ENCODE measurements around the gene INTS3.
A peak's percentile ranks its signal among the peaks of the same experiment; 100 is the strongest.

The INTS3 gene

GRCh38 chr1:153799016-153799415 lies 71.2 kb downstream of the INTS3 start:
- DNase-seq, result no peak

- no peak for DNase-seq
Observed at GRCh38 chr1:153799566-153800465, 72.0 kb downstream of the INTS3 start.

- DNase-seq, result no peak
Observed at GRCh38 chr1:153800516-153800915, 72.7 kb downstream of the INTS3 start.

- DNase-seq, result no peak
Observed at GRCh38 chr1:153801028-153801625, 73.3 kb downstream of the INTS3 start.

GRCh38 chr1:153801786-153802697 lies 74.2 kb downstream of the INTS3 start:
- no peak for DNase-seq

GRCh38 chr1:153803470-153804056 lies 75.7 kb downstream of the INTS3 start:
- DNase-seq, result no peak

- DNase-seq, result no peak
Observed at GRCh38 chr1:153804112-153804511, 76.3 kb downstream of the INTS3 start.

GRCh38 chr1:153805042-153805745 lies 77.3 kb downstream of the INTS3 start:
- DNase-seq, result peak; percentile 30

- no peak for DNase-seq
Observed at GRCh38 chr1:153805886-153806719, 78.3 kb downstream of the INTS3 start.

GRCh38 chr1:153816283-153816889 lies 88.5 kb downstream of the INTS3 start:
- no peak for DNase-seq

GRCh38 chr1:153818876-153819275 lies 91.0 kb downstream of the INTS3 start:
- DNase-seq, result no peak
